CD4-positive, CD25-positive, alpha-beta regulatory T cell (primary cell): ENCODE measurements around the gene LBP. TPM values are rescaled to one million over a fixed set of nuclear protein-coding genes. Genes with fewer than 3 reads are reported as not detected.
"Not testable (repeated sequence)": the region's sequence is repeated elsewhere in the genome, so short reads cannot be mapped to it uniquely, and the experiment has no call there.

Experiments
- ATAC-seq, 2 donors: fragments of 150-1000 bp; cut with Tn5 transposase; one replicate each; pipeline ENCODE4 v1.10.0; 2021; ENCODE audit warnings: low read depth in 2 of 2, moderate number of reproducible peaks in 2 of 2, moderate library complexity in 1 of 2
- DNase-seq, 3 donors: peaks; one replicate each; pipeline versions ENCODE4 v3.0.0 to v3.0.0-alpha.2; 2012 to 2022; ENCODE audit warnings: mixed read lengths in 1 of 3
- H3K27ac ChIP-seq: one replicate; pipeline ENCODE4 v1.7.0; 2013; ENCODE audit warnings: mild to moderate bottlenecking, low read length; ENCODE audit not compliant: insufficient read depth, poor library complexity, severe bottlenecking
- H3K27me3 ChIP-seq: one replicate; pipeline ENCODE4 v1.7.0; 2013; ENCODE audit warnings: low read length; ENCODE audit not compliant: control insufficient read depth, insufficient read depth
- H3K36me3 ChIP-seq: one replicate; pipeline ENCODE4 v1.7.0; 2013; ENCODE audit warnings: mild to moderate bottlenecking, low read length, moderate library complexity; ENCODE audit not compliant: control insufficient read depth, insufficient read depth
- H3K4me1 ChIP-seq: 2 replicates; pipeline ENCODE4 v1.7.0; 2013; ENCODE audit warnings: mild to moderate bottlenecking, low read length; ENCODE audit not compliant: insufficient read depth, control insufficient read depth, poor library complexity, severe bottlenecking
- H3K4me3 ChIP-seq: one replicate; pipeline ENCODE4 v1.7.0; 2013; ENCODE audit warnings: low read depth, mild to moderate bottlenecking, low read length, moderate library complexity
- H3K9me3 ChIP-seq, 2 experiments: 1 replicate in 1 of 2; 2 replicates in 1 of 2; pipeline ENCODE4 v1.7.0; 2013; ENCODE audit warnings: low read length in 2 of 2, mild to moderate bottlenecking in 1 of 2, moderate library complexity in 1 of 2; ENCODE audit not compliant: control insufficient read depth in 2 of 2
- H3K27ac Mint-ChIP-seq, 3 donors: one replicate each; pipeline ENCODE4 v1.8.0; 2020 to 2022; ENCODE audit warnings: mild to moderate bottlenecking in 3 of 3, mixed read lengths in 3 of 3, moderate library complexity in 2 of 3
- H3K27me3 Mint-ChIP-seq: one replicate; pipeline ENCODE4 v1.8.0; 2022; ENCODE audit warnings: mild to moderate bottlenecking, mixed read lengths
- H3K36me3 Mint-ChIP-seq: one replicate; pipeline ENCODE4 v1.8.0; 2020; ENCODE audit warnings: mixed read lengths
- H3K4me1 Mint-ChIP-seq, 4 donors: one replicate each; pipeline ENCODE4 v1.8.0; 2020 to 2022; ENCODE audit warnings: mixed read lengths in 4 of 4, mild to moderate bottlenecking in 1 of 4
- H3K4me3 Mint-ChIP-seq, 4 donors: one replicate each; pipeline ENCODE4 v1.8.0; 2020 to 2022; ENCODE audit warnings: mild to moderate bottlenecking in 4 of 4, mixed read lengths in 4 of 4, moderate library complexity in 3 of 4
- H3K9me3 Mint-ChIP-seq, 7 donors: one replicate each; pipeline ENCODE4 v1.8.0; 2020 to 2022; ENCODE audit warnings: mixed read lengths in 7 of 7, mild to moderate bottlenecking in 3 of 7, moderate library complexity in 2 of 7
- polyA plus RNA-seq, 4 donors: library from polyadenylated mRNA; unstranded; fragments of 300-500 nt; fragmentation: Illumina TruSeq; gene quantifications; one replicate each; pipeline ENCODE4 v1.2.3, GENCODE V29; 2021
- total RNA-seq: library from RNA; stranded (reverse); gene quantifications from one replicate; pipeline ENCODE4 v1.2.3, GENCODE V29; 2022

The LBP gene
- total and polyA plus RNA-seq, 5 donors from 2014 or later, result not detected

DNA sequence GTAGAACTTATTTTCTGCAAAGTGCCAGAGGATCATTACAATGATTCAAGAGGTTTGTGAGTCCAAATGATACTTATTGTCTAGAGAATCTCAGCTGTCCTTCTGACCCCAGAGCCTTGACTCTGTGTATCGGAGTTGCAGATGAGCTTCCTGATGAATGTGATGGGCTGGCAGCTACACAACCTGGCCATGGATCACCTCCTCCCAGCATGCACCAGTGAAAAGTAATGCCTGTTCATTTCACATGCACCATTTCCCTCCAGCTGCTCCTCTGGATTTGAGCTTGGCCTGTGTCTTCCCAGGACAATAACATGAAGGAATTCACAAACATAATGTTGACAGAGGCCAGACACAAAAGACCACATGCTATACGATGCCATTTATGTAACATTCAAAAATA lies 58.9 kb downstream of the LBP start:
- peaks cover 0 to 2% (median 0%) of the 10 kb centered on the region in 7 donors for H3K9me3 Mint-ChIP-seq
- DNase-seq (no peak), ATAC-seq (no peak)
- no peaks in the 10 kb centered on the region for H3K27me3 Mint-ChIP-seq
- Histone ChIP-seq H3K4me1 (no peaks in the 10 kb centered on the region), H3K27ac (no peak overlapping the region), H3K36me3 (no peaks in the 10 kb centered on the region), H3K27me3 (no peaks in the 10 kb centered on the region), H3K9me3 (no peaks in the 10 kb centered on the region), H3K4me3 (no peak overlapping the region)
- peaks cover 16% of the 10 kb centered on the region for H3K36me3 Mint-ChIP-seq
- no peak overlapping the region for H3K27ac Mint-ChIP-seq
- no peak overlapping the region for H3K4me3 Mint-ChIP-seq
- H3K4me1 Mint-ChIP-seq, result no peaks in the 10 kb centered on the region

GRCh38 chr20:38406476-38406875 lies 60.2 kb downstream of the LBP start:
- Mint-ChIP-seq H3K4me1 (no peaks in the 10 kb centered on the region), H3K27me3 (no peaks in the 10 kb centered on the region), H3K4me3 (no peak overlapping the region), H3K9me3 (peaks cover 0 to 2% (median 0%) of the 10 kb centered on the region in 7 donors), H3K36me3 (peaks cover 22% of the 10 kb centered on the region), H3K27ac (no peak overlapping the region)
- DNase-seq (no peak), ATAC-seq (no peak)
- Histone ChIP-seq H3K27me3 (no peaks in the 10 kb centered on the region), H3K4me1 (no peaks in the 10 kb centered on the region), H3K27ac (no peak overlapping the region), H3K9me3 (no peaks in the 10 kb centered on the region), H3K4me3 (no peak overlapping the region), H3K36me3 (no peaks in the 10 kb centered on the region)

DNA sequence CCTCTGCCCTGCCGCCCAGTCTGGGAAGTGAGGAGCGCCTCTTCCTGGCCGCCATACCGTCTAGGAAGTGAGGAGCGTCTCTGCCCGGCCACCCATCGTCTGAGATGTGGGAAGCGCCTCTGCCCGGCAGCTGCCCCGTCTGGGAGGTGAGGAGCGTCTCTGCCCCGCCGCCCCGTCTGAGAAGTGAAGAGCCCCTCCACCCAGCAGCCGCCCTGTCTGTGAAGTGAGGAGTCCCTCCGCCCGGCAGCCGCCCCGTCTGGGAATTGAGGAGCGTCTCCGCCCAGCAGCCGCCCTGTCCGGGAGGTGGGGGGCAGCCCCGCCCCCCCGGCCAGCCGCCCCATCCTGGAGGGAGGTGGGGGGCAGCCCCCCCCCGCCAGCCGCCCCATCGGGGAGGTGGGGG lies 61.0 kb downstream of the LBP start:
- Histone ChIP-seq H3K9me3 (no peaks in the 10 kb centered on the region), H3K4me3 (no peak overlapping the region), H3K27me3 (no peaks in the 10 kb centered on the region), H3K27ac (no peak overlapping the region), H3K4me1 (no peaks in the 10 kb centered on the region), H3K36me3 (no peaks in the 10 kb centered on the region)
- H3K27ac Mint-ChIP-seq, result no peak overlapping the region
- no peak overlapping the region for H3K4me3 Mint-ChIP-seq
- no peak for DNase-seq
- no peak for ATAC-seq
- no peaks in the 10 kb centered on the region for H3K4me1 Mint-ChIP-seq
- H3K27me3 Mint-ChIP-seq, result no peaks in the 10 kb centered on the region
- H3K36me3 Mint-ChIP-seq, result peaks cover 25% of the 10 kb centered on the region
- H3K9me3 Mint-ChIP-seq, result peaks cover 0 to 2% (median 0%) of the 10 kb centered on the region in 7 donors

GRCh38 chr20:38407822-38408221 lies 61.5 kb downstream of the LBP start:
- not testable (repeated sequence) for H3K4me3 ChIP-seq, H3K9me3 Mint-ChIP-seq, H3K9me3 ChIP-seq, H3K4me1 ChIP-seq, DNase-seq, H3K36me3 ChIP-seq, ATAC-seq, H3K27me3 Mint-ChIP-seq, H3K27ac ChIP-seq, H3K4me3 Mint-ChIP-seq, H3K27ac Mint-ChIP-seq, H3K27me3 ChIP-seq, H3K4me1 Mint-ChIP-seq
- H3K36me3 Mint-ChIP-seq, result peaks cover 24% of the 10 kb centered on the region

GRCh38 chr20:38412877-38413577 lies 66.7 kb downstream of the LBP start:
- no peak overlapping the region for H3K4me3 Mint-ChIP-seq
- Histone ChIP-seq H3K4me1 (no peaks in the 10 kb centered on the region), H3K27ac (no peak overlapping the region), H3K27me3 (no peaks in the 10 kb centered on the region), H3K4me3 (no peak overlapping the region), H3K9me3 (no peaks in the 10 kb centered on the region), H3K36me3 (peaks cover 25% of the 10 kb centered on the region)
- no peaks in the 10 kb centered on the region for H3K4me1 Mint-ChIP-seq
- no peak overlapping the region for H3K27ac Mint-ChIP-seq
- ATAC-seq, result no peak
- H3K9me3 Mint-ChIP-seq, result peaks cover 0 to 5% (median 0%) of the 10 kb centered on the region in 7 donors
- no peaks in the 10 kb centered on the region for H3K27me3 Mint-ChIP-seq
- H3K36me3 Mint-ChIP-seq, result peaks cover 51% of the 10 kb centered on the region
- DNase-seq, result no peak

GRCh38 chr20:38414769-38415450 lies 68.6 kb downstream of the LBP start:
- ATAC-seq (no peak), DNase-seq (no peak)
- H3K36me3 Mint-ChIP-seq, result peaks cover 55% of the 10 kb centered on the region
- H3K27me3 ChIP-seq, result no peaks in the 10 kb centered on the region
- peak overlapping the region in 1 of 3 donors; percentile 52 for H3K27ac Mint-ChIP-seq
- no peaks in the 10 kb centered on the region for H3K4me1 Mint-ChIP-seq
- no peaks in the 10 kb centered on the region for H3K9me3 ChIP-seq
- H3K4me1 ChIP-seq, result no peaks in the 10 kb centered on the region
- no peak overlapping the region for H3K4me3 ChIP-seq
- peaks cover 37% of the 10 kb centered on the region for H3K36me3 ChIP-seq
- H3K4me3 Mint-ChIP-seq, result no peak overlapping the region
- peaks cover 0 to 5% (median 0%) of the 10 kb centered on the region in 7 donors for H3K9me3 Mint-ChIP-seq
- H3K27ac ChIP-seq, result no peak overlapping the region
- no peaks in the 10 kb centered on the region for H3K27me3 Mint-ChIP-seq

- peaks cover 0 to 6% (median 1%) of the 10 kb centered on the region in 4 donors for H3K4me1 Mint-ChIP-seq
- Histone ChIP-seq H3K9me3 (no peaks in the 10 kb centered on the region), H3K36me3 (peaks cover 73% of the 10 kb centered on the region), H3K27ac (no peak overlapping the region), H3K27me3 (no peaks in the 10 kb centered on the region), H3K4me3 (no peak overlapping the region), H3K4me1 (no peaks in the 10 kb centered on the region)
- no peak for DNase-seq
- ATAC-seq, result no peak
- H3K9me3 Mint-ChIP-seq, result peaks cover 0 to 5% (median 0%) of the 10 kb centered on the region in 7 donors
- H3K27ac Mint-ChIP-seq, result peak overlapping the region in 1 of 3 donors; percentile 74
- peaks cover 70% of the 10 kb centered on the region for H3K36me3 Mint-ChIP-seq
- H3K4me3 Mint-ChIP-seq, result no peak overlapping the region
- H3K27me3 Mint-ChIP-seq, result no peaks in the 10 kb centered on the region
Measured at GRCh38 chr20:38418509-38419204, 72.4 kb downstream of the LBP start.
